Ovary (tissue), 9 donors: ENCODE results near the gene RPL13. TPM values are rescaled to one million over a fixed set of nuclear protein-coding genes. Genes with fewer than 3 reads are reported as not detected.

Source experiments
- DNase-seq, 5 donors: peaks; one replicate each; pipeline ENCODE4 v3.0.0-alpha.2; 2019 to 2020
- H3K27ac ChIP-seq, 2 donors: fragments of 200-600 bp; one replicate each; pipeline versions ENCODE4 v1.5.1 to v1.8.0; 2019 to 2022
- H3K27me3 ChIP-seq: fragments of 200-600 bp; one replicate; pipeline ENCODE4 v1.8.0; 2022
- H3K36me3 ChIP-seq: fragments of 200-600 bp; sonication (generic); one replicate; pipeline ENCODE4 v1.5.1; 2019
- H3K4me1 ChIP-seq: one replicate; pipeline ENCODE4 v1.8.1; 2013; ENCODE audit warnings: mild to moderate bottlenecking, moderate library complexity; ENCODE audit not compliant: insufficient read depth
- H3K4me3 ChIP-seq: fragments of 200-600 bp; sonication (generic); one replicate; pipeline ENCODE4 v1.5.1; 2017
- H3K9me3 ChIP-seq, 2 donors: fragments of 200-600 bp in 1 of 2; sonication (generic) in 1 of 2; one replicate each; pipeline versions ENCODE4 v1.5.1 to v1.8.1; 2013 to 2019; ENCODE audit warnings: mild to moderate bottlenecking in 1 of 2, moderate library complexity in 1 of 2
- EP300 ChIP-seq: sonication (generic); formaldehyde crosslinking; IDR thresholded peaks from one replicate; pipeline ENCODE4 v1.6.1; 2017; ENCODE audit warnings: antibody characterized with exemption
- POLR2A ChIP-seq: fragments of 450-650 bp; IDR thresholded peaks from one replicate; pipeline ENCODE4 v1.6.1; 2017; ENCODE audit warnings: antibody characterized with exemption, mild to moderate bottlenecking, moderate library complexity
- WGBS, 3 donors: extraction: QIAGEN DNeasy Blood & Tissue Kit in 1 of 3; methylation state at CpG; one replicate each; pipeline versions ENCODE4 v1.1.5 to v1.1.7; 2013 to 2017; 5-methylcytosine and 5-hydroxymethylcytosine counted together
- intact Hi-C, 4 donors: fragments of 100-400 bp; cut with DNase I; formaldehyde crosslinking; loops; one replicate each; pipeline versions ENCODE4 v1.11.0 to v1.15.1; 2022 to 2023
- polyA plus RNA-seq, 2 donors: library from polyadenylated mRNA; stranded (reverse); fragments of 200-250 nt in 1 of 2; fragments of 350-450 nt in 1 of 2; fragmentation: Illumina TruSeq in 1 of 2; extraction: RNeasy Lipid Tissue Mini Kit (QIAGEN cat#74804) in 1 of 2; gene quantifications; one replicate each; pipeline ENCODE4 v1.2.3, GENCODE V29; 2013 to 2014
- total RNA-seq, 7 donors: library from RNA; depleted of rRNA in 2 of 7; stranded (reverse); fragments of >200 nt in 2 of 7; fragmentation: NEBNext Ultra II Directional in 3 of 7; extraction: Animal tissue kit (Norgen Biotek cat#: 25700) in 3 of 7; gene quantifications; one replicate each; pipeline versions ENCODE4 v1.1.0 to v1.2.4, GENCODE V29; 2016 to 2023
- TF ChIP-seq, protein P1 (sequence below), 3 donors: fragments of 450-650 bp in 2 of 3; fragments of 200-600 bp in 1 of 3; IDR thresholded peaks; one replicate each; pipeline versions ENCODE4 v1.5.1 to v1.8.0; 2016 to 2022; ENCODE audit warnings: antibody characterized with exemption in 3 of 3, mild to moderate bottlenecking in 1 of 3
- donor health status: DM: no; HTN: no; CAD: no; lungs with moderate emphysema.
- donor health status: DM: no; HTN: no; CAD: no.
- donor health status: Bipolar disorder and iron deficiency.
- donor health status: DM: yes; HTN: yes; CAD: no.
- donor health status: DM: no; HTN: no; CAD: no.
- donor health status: DM: yes; HTN: yes; CAD: no.

The RPL13 gene
- total and polyA plus RNA-seq, 9 donors: 1,317 to 21,366 (median 5,883) TPM

DNA sequence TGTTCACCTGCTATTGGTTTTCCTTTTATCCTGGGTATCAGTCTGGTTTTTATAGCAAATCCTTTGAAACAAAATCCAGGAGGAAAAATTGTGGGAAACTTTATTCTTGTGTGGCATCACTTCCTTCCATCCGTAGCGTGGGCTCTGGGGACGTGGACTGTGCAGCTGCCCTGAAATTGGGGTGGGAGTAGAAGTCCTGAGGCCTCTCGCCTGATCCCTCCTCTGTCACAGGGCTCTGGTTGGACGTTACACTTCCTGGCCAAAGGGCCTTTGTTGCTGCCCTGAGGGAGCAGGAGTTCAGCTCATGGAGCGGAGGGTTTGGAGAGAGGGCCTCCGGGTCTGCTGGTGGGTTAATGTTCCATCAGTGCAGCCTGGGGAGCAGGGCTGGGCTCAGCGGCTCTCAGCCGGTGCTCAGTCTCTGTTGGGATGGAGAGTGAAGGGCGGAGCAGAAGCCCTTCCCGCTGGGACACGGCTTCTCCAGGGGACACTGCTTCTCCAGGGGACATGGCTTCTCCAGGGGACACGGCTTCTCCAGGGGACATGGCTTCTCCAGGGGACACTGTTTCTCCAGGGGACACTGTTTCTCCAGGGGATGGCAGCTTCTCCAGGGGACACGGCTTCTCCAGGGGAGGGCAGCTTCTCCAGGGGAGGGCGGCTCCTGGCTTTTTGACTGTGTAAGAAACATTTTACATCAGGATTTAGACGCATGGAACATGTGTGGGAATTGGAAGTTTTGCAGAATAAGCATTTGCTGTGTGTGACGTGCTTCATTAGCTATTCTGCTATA, 15.2 kb upstream of the RPL13 start:
- H3K36me3 ChIP-seq: no peaks in the 10 kb centered on the region
- no peaks in the 10 kb centered on the region for H3K4me1 ChIP-seq
- TF ChIP-seq EP300: no peak
- TF ChIP-seq, protein P1, sequence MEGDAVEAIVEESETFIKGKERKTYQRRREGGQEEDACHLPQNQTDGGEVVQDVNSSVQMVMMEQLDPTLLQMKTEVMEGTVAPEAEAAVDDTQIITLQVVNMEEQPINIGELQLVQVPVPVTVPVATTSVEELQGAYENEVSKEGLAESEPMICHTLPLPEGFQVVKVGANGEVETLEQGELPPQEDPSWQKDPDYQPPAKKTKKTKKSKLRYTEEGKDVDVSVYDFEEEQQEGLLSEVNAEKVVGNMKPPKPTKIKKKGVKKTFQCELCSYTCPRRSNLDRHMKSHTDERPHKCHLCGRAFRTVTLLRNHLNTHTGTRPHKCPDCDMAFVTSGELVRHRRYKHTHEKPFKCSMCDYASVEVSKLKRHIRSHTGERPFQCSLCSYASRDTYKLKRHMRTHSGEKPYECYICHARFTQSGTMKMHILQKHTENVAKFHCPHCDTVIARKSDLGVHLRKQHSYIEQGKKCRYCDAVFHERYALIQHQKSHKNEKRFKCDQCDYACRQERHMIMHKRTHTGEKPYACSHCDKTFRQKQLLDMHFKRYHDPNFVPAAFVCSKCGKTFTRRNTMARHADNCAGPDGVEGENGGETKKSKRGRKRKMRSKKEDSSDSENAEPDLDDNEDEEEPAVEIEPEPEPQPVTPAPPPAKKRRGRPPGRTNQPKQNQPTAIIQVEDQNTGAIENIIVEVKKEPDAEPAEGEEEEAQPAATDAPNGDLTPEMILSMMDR (IDR thresholded peaks at IDR 0.05): no peak
- no peak for TF ChIP-seq POLR2A
- no peak overlapping the region for H3K27ac ChIP-seq
- intact Hi-C loops: no loop called here
- H3K9me3 ChIP-seq: no peaks in the 10 kb centered on the region
- 88 to 91% (median 89%) methylated on average over 17 of the region's 17 CpGs for WGBS, 3 donors
- H3K27me3 ChIP-seq: no peaks in the 10 kb centered on the region
- no peak overlapping the region for H3K4me3 ChIP-seq
- DNase-seq: no peak

DNA sequence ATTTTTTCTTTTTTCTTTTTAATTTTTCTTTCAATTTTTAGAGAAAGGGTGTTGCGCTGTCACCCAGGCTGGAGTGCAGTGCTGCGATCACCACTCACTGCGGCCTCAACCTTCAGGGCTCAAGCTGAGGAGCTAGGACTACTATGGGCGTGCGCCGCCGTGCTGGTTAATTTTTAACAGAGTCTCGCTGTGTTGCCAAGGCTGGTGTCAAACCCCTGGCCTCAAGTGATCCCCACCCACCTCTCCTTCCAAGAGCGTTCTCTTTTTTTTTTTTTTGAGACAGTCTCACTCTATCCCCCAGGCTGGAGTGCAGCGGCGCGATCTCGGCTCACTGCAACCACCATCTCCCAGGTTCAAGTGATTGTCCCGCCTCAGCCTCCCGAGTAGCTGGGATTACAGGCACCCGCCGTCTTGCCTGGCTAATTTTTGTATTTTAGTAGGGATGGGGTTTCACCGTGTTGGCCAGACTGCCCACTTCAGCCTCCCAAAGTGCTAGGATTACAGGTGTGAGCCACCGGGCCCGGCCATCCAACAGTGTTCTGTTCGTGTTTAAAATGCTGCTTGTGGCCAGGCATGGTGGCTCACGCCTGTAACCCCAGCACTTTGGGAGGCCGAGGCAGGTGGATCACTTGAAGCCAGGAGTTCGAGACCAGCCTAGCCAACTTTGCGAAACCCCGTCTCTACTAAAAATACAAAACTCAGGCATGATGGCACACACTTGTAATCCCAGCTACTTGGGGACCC, 14.5 kb upstream of the RPL13 start:
- H3K4me3 ChIP-seq: no peak overlapping the region
- intact Hi-C loops: no loop called here

DNA sequence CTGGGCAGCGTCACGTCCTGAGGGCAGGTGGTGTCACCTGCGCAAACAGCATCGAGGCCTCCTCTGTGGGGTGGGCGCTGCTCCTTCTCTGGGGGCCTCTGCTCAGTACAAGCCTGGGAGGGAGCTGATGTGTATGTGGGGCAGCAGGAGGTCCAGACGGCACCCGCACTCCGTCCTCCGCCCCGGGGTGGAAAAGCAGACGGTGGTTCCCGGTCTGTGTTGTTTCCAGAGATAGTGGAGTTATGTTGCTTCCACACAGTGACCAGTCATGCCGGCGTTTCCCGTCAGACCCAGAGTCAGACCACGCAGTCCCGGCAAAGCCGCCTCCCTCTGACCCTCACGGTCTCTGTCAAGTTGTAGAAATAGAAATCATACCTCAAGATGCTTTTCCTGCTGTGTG, 13.7 kb upstream of the RPL13 start:
- TF ChIP-seq, protein P1 (IDR thresholded peaks at IDR 0.05): no peak
- TF ChIP-seq POLR2A (no peak), EP300 (no peak)
- 88 to 94% (median 90%) methylated on average over 19 of the region's 19 CpGs for WGBS, 3 donors

More for the DNA sequence above, 14.5 kb upstream of the RPL13 start:
- Histone ChIP-seq H3K27me3 (no peaks in the 10 kb centered on the region), H3K4me1 (no peaks in the 10 kb centered on the region), H3K36me3 (no peaks in the 10 kb centered on the region), H3K27ac (no peak overlapping the region), H3K9me3 (no peaks in the 10 kb centered on the region)
- DNase-seq: no peak
- TF ChIP-seq POLR2A (no peak), EP300 (no peak)
- TF ChIP-seq, protein P1 (IDR thresholded peaks at IDR 0.05): no peak
- 93 to 95% (median 95%) methylated on average over 26 of the region's 26 CpGs for WGBS, 3 donors

DNA sequence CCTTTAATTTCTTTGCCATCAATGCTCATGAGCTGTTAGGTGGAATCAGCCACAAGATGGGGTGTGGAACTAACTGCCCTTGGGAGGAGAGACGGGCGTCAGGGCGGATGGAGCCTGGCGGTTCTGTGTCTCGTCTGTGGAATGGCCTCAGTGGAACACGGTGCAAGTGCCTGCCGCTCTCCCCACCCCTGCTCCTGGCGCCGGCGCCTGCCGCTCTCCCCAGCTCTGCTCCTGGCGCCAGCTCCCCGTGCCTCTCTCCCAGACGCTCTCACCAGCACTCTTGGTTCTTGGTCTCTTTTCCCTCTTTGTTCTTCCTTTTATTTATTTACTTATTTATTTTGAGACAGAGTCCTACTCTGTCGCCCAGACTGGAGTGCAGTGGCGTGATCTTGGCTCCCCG, 13.2 kb upstream of the RPL13 start:
- TF ChIP-seq POLR2A (no peak), EP300 (no peak)
- TF ChIP-seq, protein P1 (IDR thresholded peaks at IDR 0.05): no peak
- Histone ChIP-seq H3K4me3 (no peak overlapping the region), H3K9me3 (no peaks in the 10 kb centered on the region), H3K36me3 (no peaks in the 10 kb centered on the region), H3K27me3 (no peaks in the 10 kb centered on the region), H3K27ac (no peak overlapping the region), H3K4me1 (no peaks in the 10 kb centered on the region)
- 87 to 92% (median 92%) methylated on average over 17 of the region's 17 CpGs for WGBS, 3 donors
- no peak for DNase-seq
- intact Hi-C loops: no loop called here

More for the DNA sequence above, 13.7 kb upstream of the RPL13 start:
- intact Hi-C loops: no loop called here
- no peak overlapping the region for H3K27ac ChIP-seq
- no peaks in the 10 kb centered on the region for H3K9me3 ChIP-seq
- no peaks in the 10 kb centered on the region for H3K36me3 ChIP-seq
- H3K4me3 ChIP-seq: no peak overlapping the region
- no peaks in the 10 kb centered on the region for H3K4me1 ChIP-seq
- no peaks in the 10 kb centered on the region for H3K27me3 ChIP-seq
- DNase-seq: no peak
